ENCODE results near the gene KCNE4.
"Not testable (repeated sequence)": the region's sequence is repeated elsewhere in the genome, so short reads cannot be mapped to it uniquely, and the experiment has no call there.

The KCNE4 gene

GRCh38 chr2:223058952-223059716 lies 7.1 kb downstream of the KCNE4 start:
- no peak for DNase-seq

GRCh38 chr2:223060201-223060825 lies 8.3 kb downstream of the KCNE4 start:
- no peak for DNase-seq

GRCh38 chr2:223062396-223062795 lies 10.4 kb downstream of the KCNE4 start:
- no peak for DNase-seq

GRCh38 chr2:223065107-223065506 lies 13.1 kb downstream of the KCNE4 start:
- DNase-seq: no peak

- DNase-seq: no peak
These were observed 14.7 kb downstream of the KCNE4 start for GRCh38 chr2:223066721-223067120.

- DNase-seq: no peak
These were observed 16.1 kb downstream of the KCNE4 start for GRCh38 chr2:223068071-223068470.

GRCh38 chr2:223069465-223069864 lies 17.5 kb downstream of the KCNE4 start:
- DNase-seq: no peak

GRCh38 chr2:223069988-223070387 lies 18.0 kb downstream of the KCNE4 start:
- DNase-seq: no peak

- no peak for DNase-seq
These were observed 19.1 kb downstream of the KCNE4 start for GRCh38 chr2:223071139-223071538.

GRCh38 chr2:223072826-223073225 lies 20.8 kb downstream of the KCNE4 start:
- no peak for DNase-seq

GRCh38 chr2:223075301-223076270 lies 23.6 kb downstream of the KCNE4 start:
- no peak for DNase-seq

GRCh38 chr2:223076573-223076972 lies 24.6 kb downstream of the KCNE4 start:
- no peak for DNase-seq

- DNase-seq: no peak
These were observed 26.5 kb downstream of the KCNE4 start for GRCh38 chr2:223078482-223078881.

- DNase-seq: no peak
These were observed 27.4 kb downstream of the KCNE4 start for GRCh38 chr2:223079378-223079777.

- no peak for DNase-seq
These were observed 27.9 kb downstream of the KCNE4 start for GRCh38 chr2:223079925-223080324.

- DNase-seq: not testable (repeated sequence)
These were observed 28.9 kb downstream of the KCNE4 start for GRCh38 chr2:223080790-223081360.

GRCh38 chr2:223081789-223082188 lies 29.8 kb downstream of the KCNE4 start:
- no peak for DNase-seq

GRCh38 chr2:223082706-223083105 lies 30.7 kb downstream of the KCNE4 start:
- no peak for DNase-seq

- DNase-seq: no peak
These were observed 31.5 kb downstream of the KCNE4 start for GRCh38 chr2:223083402-223084070.

- DNase-seq: no peak
These were observed 32.9 kb downstream of the KCNE4 start for GRCh38 chr2:223084873-223085272.

- no peak for DNase-seq
These were observed 34.5 kb downstream of the KCNE4 start for GRCh38 chr2:223086370-223086981.

GRCh38 chr2:223087466-223087865 lies 35.5 kb downstream of the KCNE4 start:
- no peak for DNase-seq

Measured in activated naive CD4-positive, alpha-beta T cell (primary cell).